H1 (cell line): ENCODE results near the gene KNCN. TPM values are rescaled to one million over a fixed set of nuclear protein-coding genes. Genes with fewer than 3 reads are reported as not detected.

Source experiments
- CTCF ChIA-PET: fragments of 300-600 bp; sonication (Branson Sonifier 250); formaldehyde crosslinking; loops from one replicate; lab custom pipeline; 2021; ENCODE audit not compliant: partially characterized antibody; lab: Charles Lee
- POLR2A ChIA-PET: fragments of 300-600 bp; sonication (Branson Sonifier 250); formaldehyde crosslinking; loops from one replicate; lab custom pipeline; 2021; ENCODE audit warnings: inconsistent platforms; ENCODE audit not compliant: partially characterized antibody; lab: Charles Lee
- DNase-seq, 2 experiments: peaks; one replicate each; pipeline versions ENCODE4 v3.0.0 to v3.0.0-alpha.2; 2010 to 2022; ENCODE audit warnings: low spot score in 2 of 2, low read depth in 1 of 2, mixed read lengths in 1 of 2
- FAIRE-seq: peaks from 2 replicates; lab custom pipeline; 2011; peaks lifted over from hg19 to GRCh38; lab: Jason Lieb, UNC
- H2AFZ ChIP-seq: 2 replicates; pipeline ENCODE4 v1.8.1; 2012; ENCODE audit warnings: low read length, inconsistent platforms
- H2AK5ac ChIP-seq: 2 replicates; pipeline ENCODE4 v1.6.1; 2013; ENCODE audit warnings: low read depth, low read length
- H2BK120ac ChIP-seq: replicated peaks from 2 replicates; pipeline ENCODE3; 2013; ENCODE audit warnings: low read depth, low read length, inconsistent platforms
- H2BK12ac ChIP-seq: 2 replicates; pipeline ENCODE4 v1.6.1; 2013; ENCODE audit warnings: low read depth, low read length
- H2BK15ac ChIP-seq: 2 replicates; pipeline ENCODE4 v1.6.1; 2013; ENCODE audit warnings: low read length
- H2BK20ac ChIP-seq: 2 replicates; pipeline ENCODE4 v1.6.1; 2013; ENCODE audit warnings: low read length
- H2BK5ac ChIP-seq: 2 replicates; pipeline ENCODE4 v1.6.1; 2013; ENCODE audit warnings: low read depth, low read length
- H3K14ac ChIP-seq: 2 replicates; pipeline ENCODE4 v1.6.1; 2013; ENCODE audit warnings: inconsistent platforms; ENCODE audit not compliant: insufficient read length
- H3K18ac ChIP-seq: 2 replicates; pipeline ENCODE4 v1.6.1; 2013; ENCODE audit warnings: low read length; ENCODE audit errors: extremely low read depth
- H3K23ac ChIP-seq: 2 replicates; pipeline ENCODE4 v1.6.1; 2013; ENCODE audit warnings: inconsistent platforms; ENCODE audit not compliant: insufficient read length
- H3K23me2 ChIP-seq: 2 replicates; pipeline ENCODE4 v1.6.1; 2013; ENCODE audit warnings: low read depth, low read length
- H3K27ac ChIP-seq: 2 replicates; pipeline ENCODE4 v1.6.1; 2011; ENCODE audit warnings: low read depth, low read length, inconsistent platforms
- H3K27me3 ChIP-seq, 4 experiments: replicated peaks in 1 of 4; 1 replicate in 1 of 4; 2 replicates in 3 of 4; pipeline versions ENCODE4 v1.6.1 to v1.8.1; 2011 to 2013; ENCODE audit warnings: low read length in 3 of 4, mild to moderate bottlenecking in 3 of 4, inconsistent platforms in 2 of 4, mixed read lengths in 2 of 4, moderate library complexity in 1 of 4; ENCODE audit not compliant: control insufficient read depth in 3 of 4, insufficient read depth in 3 of 4; ENCODE audit errors: extremely low read depth in 1 of 4
- H3K36me3 ChIP-seq, 4 experiments: 2 replicates each; pipeline versions ENCODE4 v1.6.1 to v1.8.1; 2011 to 2013; ENCODE audit warnings: mild to moderate bottlenecking in 4 of 4, low read length in 3 of 4, moderate library complexity in 2 of 4, control low read depth in 1 of 4, inconsistent platforms in 1 of 4; ENCODE audit not compliant: insufficient read depth in 4 of 4, control insufficient read depth in 2 of 4
- H3K4ac ChIP-seq: replicated peaks from 2 replicates; pipeline ENCODE3; 2013; ENCODE audit warnings: low read length, low read depth, mixed read lengths, inconsistent platforms; ENCODE audit not compliant: insufficient read length
- H3K4me1 ChIP-seq, 4 experiments: replicated peaks in 1 of 4; 1 replicate in 1 of 4; 2 replicates in 3 of 4; pipeline versions ENCODE4 v1.6.1 to v1.8.1; 2011 to 2013; ENCODE audit warnings: low read length in 3 of 4, inconsistent platforms in 2 of 4, mixed read lengths in 1 of 4; ENCODE audit not compliant: insufficient read depth in 4 of 4, control insufficient read depth in 3 of 4
- H3K4me2 ChIP-seq, 2 experiments: 2 replicates each; pipeline versions ENCODE4 v1.6.1 to v1.8.1; 2011 to 2013; ENCODE audit warnings: low read depth in 2 of 2, low read length in 2 of 2, control low read depth in 1 of 2, inconsistent platforms in 1 of 2, mild to moderate bottlenecking in 1 of 2; ENCODE audit not compliant: insufficient read depth in 1 of 2
- H3K4me3 ChIP-seq, 4 experiments: fragments of 200-600, 300-600 bp in 1 of 4; sonication (generic), shearing (Covaris generic), sonication (Bioruptor Twin) in 1 of 4; 2 replicates each; pipeline versions ENCODE4 v1.5.1 to v1.8.1; 2011 to 2016; ENCODE audit warnings: low read length in 4 of 4, low read depth in 3 of 4, control low read depth in 2 of 4, inconsistent platforms in 2 of 4, mild to moderate bottlenecking in 2 of 4, mixed read lengths in 1 of 4, moderate library complexity in 1 of 4; ENCODE audit not compliant: insufficient read depth in 2 of 4; ENCODE audit errors: extremely low read depth in 1 of 4
- H3K56ac ChIP-seq: replicated peaks from 2 replicates; pipeline ENCODE3; 2013; ENCODE audit warnings: low read depth, mild to moderate bottlenecking, mixed read lengths, low read length, inconsistent platforms; ENCODE audit not compliant: insufficient read length
- H3K79me1 ChIP-seq: 2 replicates; pipeline ENCODE4 v1.6.1; 2013; ENCODE audit warnings: low read depth, low read length, control low read depth
- H3K79me2 ChIP-seq, 2 experiments: 2 replicates each; pipeline versions ENCODE4 v1.6.1 to v1.8.1; 2012 to 2013; ENCODE audit warnings: low read length in 2 of 2, mild to moderate bottlenecking in 2 of 2, inconsistent platforms in 1 of 2; ENCODE audit not compliant: insufficient read depth in 2 of 2, control insufficient read depth in 1 of 2
- H3K9ac ChIP-seq, 4 experiments: replicated peaks in 1 of 4; 1 replicate in 1 of 4; 2 replicates in 3 of 4; pipeline versions ENCODE4 v1.6.1 to v1.8.1; 2011 to 2013; ENCODE audit warnings: low read depth in 3 of 4, low read length in 3 of 4, control low read depth in 2 of 4, mild to moderate bottlenecking in 2 of 4, moderate library complexity in 2 of 4, inconsistent platforms in 1 of 4; ENCODE audit errors: extremely low read depth in 1 of 4
- H3K9me3 ChIP-seq, 2 experiments: 2 replicates each; pipeline versions ENCODE4 v1.6.1 to v1.8.1; 2012 to 2013; ENCODE audit warnings: mild to moderate bottlenecking in 2 of 2, moderate library complexity in 2 of 2, control low read depth in 1 of 2, inconsistent platforms in 1 of 2, low read depth in 1 of 2, low read length in 1 of 2, mixed read lengths in 1 of 2; ENCODE audit not compliant: insufficient read depth in 2 of 2
- H4K20me1 ChIP-seq, 2 experiments: replicated peaks in 1 of 2; 2 replicates each; pipeline versions ENCODE3 to v1.8.1; 2011 to 2013; ENCODE audit warnings: inconsistent platforms in 2 of 2, low read length in 2 of 2, mild to moderate bottlenecking in 1 of 2; ENCODE audit not compliant: insufficient read depth in 2 of 2, control insufficient read depth in 1 of 2
- H4K5ac ChIP-seq: 2 replicates; pipeline ENCODE4 v1.6.1; 2013; ENCODE audit warnings: low read length, low read depth, mixed read lengths, inconsistent platforms; ENCODE audit not compliant: insufficient read length
- H4K8ac ChIP-seq: 2 replicates; pipeline ENCODE4 v1.8.0; 2013; ENCODE audit warnings: mild to moderate bottlenecking, moderate library complexity, low read length, inconsistent platforms; ENCODE audit not compliant: insufficient read depth; ENCODE audit errors: extremely low read depth
- H4K91ac ChIP-seq: replicated peaks from 2 replicates; pipeline ENCODE3; 2013; ENCODE audit warnings: low read length, mixed read lengths, inconsistent platforms; ENCODE audit not compliant: insufficient read length
- ASH2L ChIP-seq: fragments of 200-600, 300-600 bp; sonication (generic); IDR thresholded peaks from one replicate; pipeline ENCODE4 v1.7.1; 2017; ENCODE audit warnings: low read length
- ATF3 ChIP-seq: IDR thresholded peaks from 2 replicates; pipeline ENCODE4 v1.6.1; 2011; ENCODE audit warnings: low read depth, mild to moderate bottlenecking, low read length; ENCODE audit not compliant: insufficient read depth
- E2F6 ChIP-seq: IDR thresholded peaks from 2 replicates; pipeline ENCODE4 v1.6.1; 2012; ENCODE audit warnings: inconsistent platforms
- GABPA ChIP-seq: IDR thresholded peaks from 2 replicates; pipeline ENCODE4 v1.6.1; 2011; ENCODE audit warnings: mild to moderate bottlenecking, low read length, moderate library complexity, borderline replicate concordance; ENCODE audit not compliant: insufficient read depth
- HDAC2 ChIP-seq, 2 experiments: fragments of 300-600 bp in 1 of 2; sonication (generic) in 1 of 2; IDR thresholded peaks; 2 replicates each; pipeline ENCODE4 v1.6.1; 2011 to 2012; ENCODE audit warnings: low read depth in 2 of 2, low read length in 2 of 2, mild to moderate bottlenecking in 2 of 2, moderate library complexity in 2 of 2, borderline replicate concordance in 1 of 2, inconsistent platforms in 1 of 2
- NANOG ChIP-seq: IDR thresholded peaks from 2 replicates; pipeline ENCODE4 v1.6.1; 2011; ENCODE audit warnings: low read length, low read depth, mild to moderate bottlenecking, inconsistent platforms; ENCODE audit not compliant: insufficient read depth, poor library complexity, severe bottlenecking
- SIRT6 ChIP-seq: IDR thresholded peaks from one replicate; pipeline ENCODE4 v1.7.1; 2012; ENCODE audit warnings: low read length, inconsistent platforms
- SUZ12 ChIP-seq: fragments of 200-600 bp; sonication (generic); IDR thresholded peaks from 2 replicates; pipeline ENCODE4 v1.6.1; 2012; ENCODE audit warnings: mild to moderate bottlenecking, inconsistent platforms, low read length, moderate library complexity, mixed read lengths
- WGBS, 2 experiments: shearing (Covaris generic) in 1 of 2; methylation state at CpG; one replicate each; pipeline versions ENCODE4 v1.1.6 to v1.1.7; 2013 to 2015; ENCODE audit warnings: low lambda C conversion rate in 2 of 2, mixed read lengths in 2 of 2, inconsistent platforms in 1 of 2, low coverage in 1 of 2, missing lambda C conversion rate in 1 of 2; ENCODE audit not compliant: insufficient replicate concordance in 2 of 2, insufficient coverage in 1 of 2, insufficient read length in 1 of 2; ENCODE audit errors: extremely low coverage in 1 of 2, missing lambda C conversion rate in 1 of 2; 5-methylcytosine and 5-hydroxymethylcytosine counted together
- polyA plus RNA-seq, 7 experiments: library from polyadenylated mRNA; depleted of rRNA in 3 of 7; stranded (reverse) in 5 of 7; unstranded in 2 of 7; fragments of >200 nt in 5 of 7; fragments of 200-250 nt in 2 of 7; gene quantifications; 1 replicate in 5 of 7; 2 replicates in 1 of 7; 4 replicates in 1 of 7; pipeline versions ENCODE4 v1.2.1 to v1.2.3, GENCODE V29; 2011 to 2013; ENCODE audit warnings: missing spikeins in 2 of 7, mixed read lengths in 2 of 7
- total RNA-seq: library from RNA; stranded (reverse); fragmentation: NEBNext Ultra II Directional; extraction: Animal tissue kit (Norgen Biotek cat#: 25700); gene quantifications from 2 replicates; pipeline ENCODE4 v1.2.1, GENCODE V29; 2021

Gene KNCN
- total and polyA plus RNA-seq, 2 of the 8 experiments (the other 6 are each of a cell fraction or from before 2014, with no cell fraction given), result not detected

GRCh38 chr1:46525253-46525983 is 26.0 kb downstream of the KNCN start:
- H4K5ac ChIP-seq, result no peak overlapping the region
- H2BK120ac ChIP-seq, result no peak overlapping the region
- WGBS, 2 experiments, result 28% methylated on average over 13 of the region's 13 CpGs; no CpG with 5 or more reads in 1 of the 2 experiments
- H2AFZ ChIP-seq, result no peak overlapping the region
- H3K79me2 ChIP-seq, result no peaks in the 10 kb centered on the region
- no peak overlapping the region for H3K27ac ChIP-seq
- no peak overlapping the region for H4K91ac ChIP-seq
- H3K4ac ChIP-seq, result no peak overlapping the region
- FAIRE-seq, result no peak
- no peaks in the 10 kb centered on the region for H3K36me3 ChIP-seq
- H2BK5ac ChIP-seq, result peak overlapping the region; percentile 17; the same call in 1 of the 2 replicates
- H3K4me1 ChIP-seq, result peaks cover 12 to 41% (median 23%) of the 10 kb centered on the region in 4 experiments
- no peak overlapping the region for H3K9ac ChIP-seq
- no peaks in the 10 kb centered on the region for H3K79me1 ChIP-seq
- peak overlapping the region in 1 of 4 experiments; percentile 21; a peak in 3 of 8 replicates for H3K4me3 ChIP-seq
- CTCF ChIA-PET, result interaction anchor here (0.5 to 25.0 kb wide), 13 partner anchors 6 to 876 kb away, joined by 3 to 1068 read pairs (median 35); partner anchors contain the start of genes DMBX1, KNCN, MKNK1 and MOB3C
- H3K9me3 ChIP-seq, result no peaks in the 10 kb centered on the region
- H3K27me3 ChIP-seq, result peaks cover 13 to 73% (median 56%) of the 10 kb centered on the region in 4 experiments
- no peak overlapping the region for H3K14ac ChIP-seq
- TF ChIP-seq SUZ12 (peak; percentile 17; the same call in 1 of the 2 replicates), NANOG (no peak), ATF3 (no peak), SIRT6 (no peak), GABPA (no peak), E2F6 (no peak), HDAC2 (IDR thresholded peaks at IDR 0.05; ENCODE audit: borderline replicate concordance in 1 of 2, low read depth in 2 of 2, low read length in 2 of 2) (0 out of 4 replicates have a peak, but pooled peaks of 1 of the 2 experiments have one; percentile 34), ASH2L (peak; percentile 24)
- 0 out of 2 replicates have a peak overlapping the region, but pooled peaks have one; percentile 34 for H2BK15ac ChIP-seq
- POLR2A ChIA-PET, result interaction anchor here (0.9 to 2.6 kb wide), 7 partner anchors 9 to 80 kb away, joined by 3 to 20 read pairs (median 3); no protein-coding TSS in a partner anchor
- H3K18ac ChIP-seq, result peak overlapping the region; percentile 65; the same call in 1 of the 2 replicates
- H3K4me2 ChIP-seq, result peak overlapping the region; percentile 48 to 50
- H2AK5ac ChIP-seq, result peak overlapping the region; percentile 19; the same call in 1 of the 2 replicates
- peak overlapping the region; percentile 83 for H2BK20ac ChIP-seq
- H4K8ac ChIP-seq, result no peak overlapping the region
- H3K23me2 ChIP-seq, result no peaks in the 10 kb centered on the region
- H3K23ac ChIP-seq, result no peak overlapping the region
- no peak overlapping the region for H3K56ac ChIP-seq
- peak overlapping the region; percentile 94; the same call in 1 of the 2 replicates for H2BK12ac ChIP-seq
- H4K20me1 ChIP-seq, result peaks cover 1 to 2% of the 10 kb centered on the region in 2 experiments
- DNase-seq, result no peak
